Measurements from ENCODE around the gene PPEF1.

- no peak for TF ChIP-seq CTCF (conservative IDR thresholded peaks at IDR 0.05; ENCODE audit: low read depth, low read length)
- no peak for TF ChIP-seq EZH2 (IDR thresholded peaks at IDR 0.05; ENCODE audit: low read length, unreplicated experiment)
- TF ChIP-seq EZH2phosphoT487 (IDR thresholded peaks at IDR 0.05; ENCODE audit: borderline replicate concordance, low read length): no peak
These were observed 25.4 kb upstream of the PPEF1 start for GRCh38 chrX:18681996-18682395.

Measured in PC-3 (cell line).